Liver (tissue), 3 donors: ENCODE data around the gene NUP93.

Experiments
- FOXA2 ChIP-seq: IDR thresholded peaks from 2 replicates; pipeline ENCODE4 v1.6.1; 2016; ENCODE audit warnings: antibody characterized with exemption
- SP1 ChIP-seq: IDR thresholded peaks from 2 replicates; pipeline ENCODE4 v1.6.1; 2018; ENCODE audit warnings: antibody characterized with exemption, mild to moderate bottlenecking
- TAF1 ChIP-seq: conservative IDR thresholded peaks from 2 replicates; pipeline ENCODE4 v1.6.1; 2016; ENCODE audit warnings: antibody characterized with exemption, mild to moderate bottlenecking
- YY1 ChIP-seq: IDR thresholded peaks from 2 replicates; pipeline ENCODE4 v1.6.1; 2016; ENCODE audit warnings: antibody characterized with exemption, mild to moderate bottlenecking
- TF ChIP-seq, protein P1 (sequence below): IDR thresholded peaks from 2 replicates; pipeline ENCODE4 v1.6.1; 2016; ENCODE audit warnings: antibody characterized with exemption
- TF ChIP-seq, protein P2 (sequence below): fragments of 150-350 bp; IDR thresholded peaks from 2 replicates; pipeline ENCODE4 v1.5.1; 2017; ENCODE audit warnings: improper control_type of control experiment, low read depth, low read length; ENCODE audit not compliant: missing input control
- TF ChIP-seq, protein P3 (sequence below): IDR thresholded peaks from 2 replicates; pipeline ENCODE4 v1.6.1; 2016; ENCODE audit warnings: antibody characterized with exemption
- donor health status: healthy.
- donor health status: healthy.

DNA sequence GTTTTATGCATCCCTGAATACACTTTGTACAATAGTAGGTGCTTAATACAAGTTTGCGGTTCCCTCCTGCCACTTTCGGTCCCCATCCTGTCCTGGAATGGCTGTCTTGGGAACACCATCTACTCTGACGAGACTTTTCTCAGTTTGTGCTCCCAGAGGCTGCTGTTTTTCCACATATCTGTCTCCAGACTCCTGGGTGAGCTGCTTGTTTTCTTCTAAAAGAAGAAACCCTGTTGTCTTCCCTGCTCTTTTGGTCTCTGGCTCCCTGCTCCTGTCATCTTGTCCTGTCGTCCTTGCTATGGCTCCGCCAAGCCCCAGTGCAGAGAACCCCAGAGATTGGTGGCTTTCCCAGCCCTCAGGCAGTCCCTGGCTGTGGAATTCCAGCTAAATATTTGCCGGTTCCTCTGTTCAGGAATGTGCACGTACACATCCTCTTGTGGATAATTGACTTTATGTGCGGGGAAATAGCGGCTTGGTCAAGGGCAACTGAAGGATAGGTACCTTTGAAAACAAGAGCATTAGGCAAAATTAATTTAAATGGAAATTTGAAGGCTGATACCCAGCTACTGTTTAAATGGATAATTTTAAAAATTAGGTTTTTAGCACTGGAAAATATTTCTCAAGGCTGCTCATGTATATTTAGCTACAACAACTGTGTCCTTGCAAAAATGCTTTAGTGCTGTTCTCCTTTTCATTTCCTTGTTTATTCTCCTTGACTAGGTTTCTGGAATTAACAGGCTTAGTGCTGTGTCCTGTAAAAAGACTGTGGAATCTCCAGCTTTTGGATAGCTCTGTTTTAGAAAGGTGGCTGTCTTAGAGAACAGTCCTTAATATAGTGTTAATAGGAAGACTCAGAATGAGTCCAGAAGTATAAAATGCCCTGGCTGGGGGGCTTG lies 84.9 kb downstream of the NUP93 start:
- TF ChIP-seq, protein P1, sequence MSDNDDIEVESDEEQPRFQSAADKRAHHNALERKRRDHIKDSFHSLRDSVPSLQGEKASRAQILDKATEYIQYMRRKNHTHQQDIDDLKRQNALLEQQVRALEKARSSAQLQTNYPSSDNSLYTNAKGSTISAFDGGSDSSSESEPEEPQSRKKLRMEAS: no peak
- TF ChIP-seq TAF1 (no peak), SP1 (no peak), YY1 (no peak), FOXA2 (no peak)
- TF ChIP-seq, protein P2, sequence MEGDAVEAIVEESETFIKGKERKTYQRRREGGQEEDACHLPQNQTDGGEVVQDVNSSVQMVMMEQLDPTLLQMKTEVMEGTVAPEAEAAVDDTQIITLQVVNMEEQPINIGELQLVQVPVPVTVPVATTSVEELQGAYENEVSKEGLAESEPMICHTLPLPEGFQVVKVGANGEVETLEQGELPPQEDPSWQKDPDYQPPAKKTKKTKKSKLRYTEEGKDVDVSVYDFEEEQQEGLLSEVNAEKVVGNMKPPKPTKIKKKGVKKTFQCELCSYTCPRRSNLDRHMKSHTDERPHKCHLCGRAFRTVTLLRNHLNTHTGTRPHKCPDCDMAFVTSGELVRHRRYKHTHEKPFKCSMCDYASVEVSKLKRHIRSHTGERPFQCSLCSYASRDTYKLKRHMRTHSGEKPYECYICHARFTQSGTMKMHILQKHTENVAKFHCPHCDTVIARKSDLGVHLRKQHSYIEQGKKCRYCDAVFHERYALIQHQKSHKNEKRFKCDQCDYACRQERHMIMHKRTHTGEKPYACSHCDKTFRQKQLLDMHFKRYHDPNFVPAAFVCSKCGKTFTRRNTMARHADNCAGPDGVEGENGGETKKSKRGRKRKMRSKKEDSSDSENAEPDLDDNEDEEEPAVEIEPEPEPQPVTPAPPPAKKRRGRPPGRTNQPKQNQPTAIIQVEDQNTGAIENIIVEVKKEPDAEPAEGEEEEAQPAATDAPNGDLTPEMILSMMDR: no peak
- TF ChIP-seq, protein P3, sequence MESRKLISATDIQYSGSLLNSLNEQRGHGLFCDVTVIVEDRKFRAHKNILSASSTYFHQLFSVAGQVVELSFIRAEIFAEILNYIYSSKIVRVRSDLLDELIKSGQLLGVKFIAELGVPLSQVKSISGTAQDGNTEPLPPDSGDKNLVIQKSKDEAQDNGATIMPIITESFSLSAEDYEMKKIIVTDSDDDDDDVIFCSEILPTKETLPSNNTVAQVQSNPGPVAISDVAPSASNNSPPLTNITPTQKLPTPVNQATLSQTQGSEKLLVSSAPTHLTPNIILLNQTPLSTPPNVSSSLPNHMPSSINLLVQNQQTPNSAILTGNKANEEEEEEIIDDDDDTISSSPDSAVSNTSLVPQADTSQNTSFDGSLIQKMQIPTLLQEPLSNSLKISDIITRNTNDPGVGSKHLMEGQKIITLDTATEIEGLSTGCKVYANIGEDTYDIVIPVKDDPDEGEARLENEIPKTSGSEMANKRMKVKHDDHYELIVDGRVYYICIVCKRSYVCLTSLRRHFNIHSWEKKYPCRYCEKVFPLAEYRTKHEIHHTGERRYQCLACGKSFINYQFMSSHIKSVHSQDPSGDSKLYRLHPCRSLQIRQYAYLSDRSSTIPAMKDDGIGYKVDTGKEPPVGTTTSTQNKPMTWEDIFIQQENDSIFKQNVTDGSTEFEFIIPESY: no peak
